ENCODE data around the gene CCNF. TPM values are rescaled to one million over a fixed set of nuclear protein-coding genes. Genes with fewer than 3 reads are reported as not detected.

Gene CCNF
- total RNA-seq, 1 experiment from 2014 or later, result 35.8 TPM

DNA sequence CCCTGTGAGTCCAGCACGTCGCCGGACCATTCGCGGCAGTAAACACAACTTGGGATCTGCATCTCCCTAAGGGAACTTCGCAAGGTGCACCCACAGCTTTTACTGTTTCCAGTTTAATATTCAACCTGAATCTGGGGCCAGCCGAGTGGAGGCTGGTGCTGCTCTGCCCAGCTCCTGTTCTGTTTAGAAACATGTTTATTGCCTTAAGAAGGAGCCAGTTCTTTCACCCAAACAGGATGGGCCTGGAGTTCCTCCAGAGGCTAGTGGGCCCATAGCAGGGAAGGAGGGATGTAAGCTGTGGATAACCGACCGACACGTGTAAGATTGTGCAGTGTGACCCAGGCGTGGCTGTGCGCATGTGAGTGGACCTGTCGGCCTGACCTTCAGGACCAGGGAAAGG lies 63.0 kb downstream of the CCNF start:
- ChIA-PET POLR2A (no interaction called here), CTCF (no interaction called here)
- H3K4me1 ChIP-seq (ENCODE audit: control insufficient read depth, insufficient read depth, low read length), result peaks cover 2% of the 10 kb centered on the region; the same call in 1 of the 2 replicates
- BruUV-seq (replicated peaks), result no TSS peak
- DNase-seq (ENCODE audit: low read depth, low spot score), result no peak
- H3K27me3 ChIP-seq (ENCODE audit: control insufficient read depth, insufficient read depth, low read length), result no peaks in the 10 kb centered on the region
- intact Hi-C loops (cut with micrococcal nuclease; ENCODE audit: unreplicated experiment), result no loop called here
- H3K36me3 ChIP-seq (ENCODE audit: control insufficient read depth, insufficient read depth, low read length), result no peaks in the 10 kb centered on the region
- TF ChIP-seq SIN3A (IDR thresholded peaks at IDR 0.05; ENCODE audit: borderline replicate concordance, insufficient read depth, low read depth, low read length), result no peak
- TF ChIP-seq, protein P1, sequence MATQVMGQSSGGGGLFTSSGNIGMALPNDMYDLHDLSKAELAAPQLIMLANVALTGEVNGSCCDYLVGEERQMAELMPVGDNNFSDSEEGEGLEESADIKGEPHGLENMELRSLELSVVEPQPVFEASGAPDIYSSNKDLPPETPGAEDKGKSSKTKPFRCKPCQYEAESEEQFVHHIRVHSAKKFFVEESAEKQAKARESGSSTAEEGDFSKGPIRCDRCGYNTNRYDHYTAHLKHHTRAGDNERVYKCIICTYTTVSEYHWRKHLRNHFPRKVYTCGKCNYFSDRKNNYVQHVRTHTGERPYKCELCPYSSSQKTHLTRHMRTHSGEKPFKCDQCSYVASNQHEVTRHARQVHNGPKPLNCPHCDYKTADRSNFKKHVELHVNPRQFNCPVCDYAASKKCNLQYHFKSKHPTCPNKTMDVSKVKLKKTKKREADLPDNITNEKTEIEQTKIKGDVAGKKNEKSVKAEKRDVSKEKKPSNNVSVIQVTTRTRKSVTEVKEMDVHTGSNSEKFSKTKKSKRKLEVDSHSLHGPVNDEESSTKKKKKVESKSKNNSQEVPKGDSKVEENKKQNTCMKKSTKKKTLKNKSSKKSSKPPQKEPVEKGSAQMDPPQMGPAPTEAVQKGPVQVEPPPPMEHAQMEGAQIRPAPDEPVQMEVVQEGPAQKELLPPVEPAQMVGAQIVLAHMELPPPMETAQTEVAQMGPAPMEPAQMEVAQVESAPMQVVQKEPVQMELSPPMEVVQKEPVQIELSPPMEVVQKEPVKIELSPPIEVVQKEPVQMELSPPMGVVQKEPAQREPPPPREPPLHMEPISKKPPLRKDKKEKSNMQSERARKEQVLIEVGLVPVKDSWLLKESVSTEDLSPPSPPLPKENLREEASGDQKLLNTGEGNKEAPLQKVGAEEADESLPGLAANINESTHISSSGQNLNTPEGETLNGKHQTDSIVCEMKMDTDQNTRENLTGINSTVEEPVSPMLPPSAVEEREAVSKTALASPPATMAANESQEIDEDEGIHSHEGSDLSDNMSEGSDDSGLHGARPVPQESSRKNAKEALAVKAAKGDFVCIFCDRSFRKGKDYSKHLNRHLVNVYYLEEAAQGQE (IDR thresholded peaks at IDR 0.05; ENCODE audit: insufficient read depth in 1 of 2, low read depth in 2 of 2, low read length in 1 of 2), result no peak
- TF ChIP-seq, protein P2, sequence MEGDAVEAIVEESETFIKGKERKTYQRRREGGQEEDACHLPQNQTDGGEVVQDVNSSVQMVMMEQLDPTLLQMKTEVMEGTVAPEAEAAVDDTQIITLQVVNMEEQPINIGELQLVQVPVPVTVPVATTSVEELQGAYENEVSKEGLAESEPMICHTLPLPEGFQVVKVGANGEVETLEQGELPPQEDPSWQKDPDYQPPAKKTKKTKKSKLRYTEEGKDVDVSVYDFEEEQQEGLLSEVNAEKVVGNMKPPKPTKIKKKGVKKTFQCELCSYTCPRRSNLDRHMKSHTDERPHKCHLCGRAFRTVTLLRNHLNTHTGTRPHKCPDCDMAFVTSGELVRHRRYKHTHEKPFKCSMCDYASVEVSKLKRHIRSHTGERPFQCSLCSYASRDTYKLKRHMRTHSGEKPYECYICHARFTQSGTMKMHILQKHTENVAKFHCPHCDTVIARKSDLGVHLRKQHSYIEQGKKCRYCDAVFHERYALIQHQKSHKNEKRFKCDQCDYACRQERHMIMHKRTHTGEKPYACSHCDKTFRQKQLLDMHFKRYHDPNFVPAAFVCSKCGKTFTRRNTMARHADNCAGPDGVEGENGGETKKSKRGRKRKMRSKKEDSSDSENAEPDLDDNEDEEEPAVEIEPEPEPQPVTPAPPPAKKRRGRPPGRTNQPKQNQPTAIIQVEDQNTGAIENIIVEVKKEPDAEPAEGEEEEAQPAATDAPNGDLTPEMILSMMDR (IDR thresholded peaks at IDR 0.05), result no peak
- no peak for TF ChIP-seq POLR2AphosphoS5 (IDR thresholded peaks at IDR 0.05; ENCODE audit: low read depth, low read length)
- no peak for TF ChIP-seq TCF7L2 (IDR thresholded peaks at IDR 0.05; ENCODE audit: low read depth, low read length)
- H3K4me3 ChIP-seq (ENCODE audit: low read depth in 2 of 2, low read length in 2 of 2), result no peak overlapping the region
- in situ Hi-C loops (cut with HindIII; ENCODE audit: low pct_unique_long_range_greater_than_20kb, low sequenced_read_pairs), result no loop called here
- H3K27ac ChIP-seq (ENCODE audit: low read length), result no peak overlapping the region
- no peak for ATAC-seq
- H3K9me3 ChIP-seq (ENCODE audit: control insufficient read depth, insufficient read depth, low read depth, low read length), result no peaks in the 10 kb centered on the region

DNA sequence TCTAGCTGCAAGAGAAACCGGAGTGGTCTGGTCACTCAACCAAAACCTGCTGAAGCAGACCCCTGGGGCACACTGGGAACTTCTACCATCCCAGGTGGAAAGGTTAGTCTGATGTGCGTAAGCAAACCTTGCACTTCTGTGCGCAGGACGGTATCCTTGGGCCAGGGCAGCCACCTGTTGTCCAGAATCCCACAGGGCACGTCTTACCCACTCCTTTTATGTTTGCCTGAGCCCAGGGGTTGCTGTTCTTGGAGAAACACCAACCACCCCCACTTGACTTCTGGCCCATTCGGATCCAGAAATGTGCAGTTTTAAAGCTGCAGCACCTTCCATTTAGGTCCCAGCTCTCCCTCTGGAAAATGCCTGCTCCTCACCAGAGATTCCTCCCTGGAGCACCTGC lies 64.4 kb downstream of the CCNF start:
- no peak for DNase-seq (ENCODE audit: low read depth, low spot score)
- Histone ChIP-seq H3K27ac (ENCODE audit: low read length) (no peak overlapping the region), H3K9me3 (ENCODE audit: control insufficient read depth, insufficient read depth, low read depth, low read length) (no peaks in the 10 kb centered on the region), H3K27me3 (ENCODE audit: control insufficient read depth, insufficient read depth, low read length) (no peaks in the 10 kb centered on the region), H3K36me3 (ENCODE audit: control insufficient read depth, insufficient read depth, low read length) (no peaks in the 10 kb centered on the region), H3K4me3 (ENCODE audit: low read depth in 2 of 2, low read length in 2 of 2) (no peak overlapping the region), H3K4me1 (ENCODE audit: control insufficient read depth, insufficient read depth, low read length) (no peaks in the 10 kb centered on the region)
- in situ Hi-C loops (cut with HindIII; ENCODE audit: low pct_unique_long_range_greater_than_20kb, low sequenced_read_pairs), result no loop called here
- ATAC-seq, result no peak
- BruUV-seq (replicated peaks), result no TSS peak
- ChIA-PET POLR2A (no interaction called here), CTCF (no interaction called here)
- TF ChIP-seq POLR2AphosphoS5 (IDR thresholded peaks at IDR 0.05; ENCODE audit: low read depth, low read length) (no peak), TCF7L2 (IDR thresholded peaks at IDR 0.05; ENCODE audit: low read depth, low read length) (no peak), SIN3A (IDR thresholded peaks at IDR 0.05; ENCODE audit: borderline replicate concordance, insufficient read depth, low read depth, low read length) (no peak)
- TF ChIP-seq, protein P1 (IDR thresholded peaks at IDR 0.05; ENCODE audit: insufficient read depth in 1 of 2, low read depth in 2 of 2, low read length in 1 of 2), result no peak
- TF ChIP-seq, protein P2 (IDR thresholded peaks at IDR 0.05), result no peak
- intact Hi-C loops (cut with micrococcal nuclease; ENCODE audit: unreplicated experiment), result no loop called here

All from Panc1 (cell line).